Upper lobe of left lung (tissue), 4 donors: ENCODE measurements around the gene PPM1B.

Source experiments
- EP300 ChIP-seq, 4 donors: sonication (generic); formaldehyde crosslinking; IDR thresholded peaks; one replicate each; pipeline ENCODE4 v1.5.1; 2017; ENCODE audit warnings: antibody characterized with exemption in 4 of 4, control low read depth in 2 of 4
- POLR2A ChIP-seq, 4 donors: fragments of 450-650 bp; IDR thresholded peaks; one replicate each; pipeline ENCODE4 v1.5.1; 2016 to 2017; ENCODE audit warnings: antibody characterized with exemption in 4 of 4, mild to moderate bottlenecking in 2 of 4
- POLR2AphosphoS5 ChIP-seq, 2 donors: sonication (generic); formaldehyde crosslinking; IDR thresholded peaks; one replicate each; pipeline ENCODE4 v1.5.1; 2017; ENCODE audit warnings: antibody characterized with exemption in 2 of 2
- TF ChIP-seq, protein P1 (sequence below), 6 experiments: fragments of 450-650 bp in 4 of 6; fragments of 200-600 bp in 2 of 6; sonication (generic) in 2 of 6; IDR thresholded peaks; one replicate each; pipeline ENCODE4 v1.5.1; 2016 to 2019; ENCODE audit warnings: antibody characterized with exemption in 6 of 6

- TF ChIP-seq POLR2A (IDR thresholded peaks at IDR 0.05) (no peak), POLR2AphosphoS5 (IDR thresholded peaks at IDR 0.05) (no peak), EP300 (IDR thresholded peaks at IDR 0.05) (no peak)
- TF ChIP-seq, protein P1, sequence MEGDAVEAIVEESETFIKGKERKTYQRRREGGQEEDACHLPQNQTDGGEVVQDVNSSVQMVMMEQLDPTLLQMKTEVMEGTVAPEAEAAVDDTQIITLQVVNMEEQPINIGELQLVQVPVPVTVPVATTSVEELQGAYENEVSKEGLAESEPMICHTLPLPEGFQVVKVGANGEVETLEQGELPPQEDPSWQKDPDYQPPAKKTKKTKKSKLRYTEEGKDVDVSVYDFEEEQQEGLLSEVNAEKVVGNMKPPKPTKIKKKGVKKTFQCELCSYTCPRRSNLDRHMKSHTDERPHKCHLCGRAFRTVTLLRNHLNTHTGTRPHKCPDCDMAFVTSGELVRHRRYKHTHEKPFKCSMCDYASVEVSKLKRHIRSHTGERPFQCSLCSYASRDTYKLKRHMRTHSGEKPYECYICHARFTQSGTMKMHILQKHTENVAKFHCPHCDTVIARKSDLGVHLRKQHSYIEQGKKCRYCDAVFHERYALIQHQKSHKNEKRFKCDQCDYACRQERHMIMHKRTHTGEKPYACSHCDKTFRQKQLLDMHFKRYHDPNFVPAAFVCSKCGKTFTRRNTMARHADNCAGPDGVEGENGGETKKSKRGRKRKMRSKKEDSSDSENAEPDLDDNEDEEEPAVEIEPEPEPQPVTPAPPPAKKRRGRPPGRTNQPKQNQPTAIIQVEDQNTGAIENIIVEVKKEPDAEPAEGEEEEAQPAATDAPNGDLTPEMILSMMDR (IDR thresholded peaks at IDR 0.05) = no peak
These were observed 32.4 kb upstream of the PPM1B start for GRCh38 chr2:44136252-44136651.
